ENCODE results near the gene CDH13. TPM values are rescaled to one million over a fixed set of nuclear protein-coding genes. Genes with fewer than 3 reads are reported as not detected.

CDH13 gene
- total and polyA plus RNA-seq, 9 donors, result 1.9 to 34.2 (median 4.8) TPM

- Histone ChIP-seq H3K27ac (no peak overlapping the region), H3K4me3 (no peak overlapping the region), H3K4me1 (ENCODE audit: insufficient read depth) (no peaks in the 10 kb centered on the region), H3K27me3 (no peaks in the 10 kb centered on the region), H3K9me3 (no peaks in the 10 kb centered on the region), H3K36me3 (no peaks in the 10 kb centered on the region)
- intact Hi-C loops (cut with DNase I), result no loop called here
- TF ChIP-seq EP300 (IDR thresholded peaks at IDR 0.05) (no peak), CTCF (IDR thresholded peaks at IDR 0.05) (no peak), POLR2A (IDR thresholded peaks at IDR 0.05) (no peak)
- 61 to 71% (median 70%) methylated on average over 9 of the region's 9 CpGs for WGBS, 3 donors
- DNase-seq, result no peak
Measured at GRCh38 chr16:82699711-82700495, 73.1 kb downstream of the CDH13 start.

GRCh38 chr16:82700541-82701235 lies 73.9 kb downstream of the CDH13 start:
- DNase-seq, result no peak
- intact Hi-C loops (cut with DNase I), result no loop called here
- H3K4me3 ChIP-seq, result no peak overlapping the region
- WGBS, 3 donors, result 54 to 67% (median 56%) methylated on average over 5 of the region's 5 CpGs
- H3K27me3 ChIP-seq, result no peaks in the 10 kb centered on the region
- H3K36me3 ChIP-seq, result no peaks in the 10 kb centered on the region
- H3K27ac ChIP-seq, result no peak overlapping the region
- no peak for TF ChIP-seq POLR2A (IDR thresholded peaks at IDR 0.05)
- H3K9me3 ChIP-seq, result no peaks in the 10 kb centered on the region
- no peaks in the 10 kb centered on the region for H3K4me1 ChIP-seq (ENCODE audit: insufficient read depth)

GRCh38 chr16:82701442-82701955 lies 74.7 kb downstream of the CDH13 start:
- H3K36me3 ChIP-seq, result no peaks in the 10 kb centered on the region
- no peak for DNase-seq
- H3K4me3 ChIP-seq, result no peak overlapping the region
- no peak for TF ChIP-seq CTCF (IDR thresholded peaks at IDR 0.05)
- TF ChIP-seq EP300 (IDR thresholded peaks at IDR 0.05), result no peak
- no peak for TF ChIP-seq POLR2A (IDR thresholded peaks at IDR 0.05)
- 52 to 67% (median 59%) methylated on average over 4 of the region's 4 CpGs for WGBS, 3 donors
- no peaks in the 10 kb centered on the region for H3K9me3 ChIP-seq
- no peak overlapping the region for H3K27ac ChIP-seq
- H3K4me1 ChIP-seq (ENCODE audit: insufficient read depth), result no peaks in the 10 kb centered on the region
- intact Hi-C loops (cut with DNase I), result no loop called here
- H3K27me3 ChIP-seq, result no peaks in the 10 kb centered on the region

GRCh38 chr16:82703161-82703560 lies 76.4 kb downstream of the CDH13 start:
- WGBS, 3 donors, result 63 to 78% (median 68%) methylated on average over 2 of the region's 2 CpGs
- no peak for DNase-seq
- no peak for TF ChIP-seq EP300 (IDR thresholded peaks at IDR 0.05)
- no peak for TF ChIP-seq POLR2A (IDR thresholded peaks at IDR 0.05)
- TF ChIP-seq CTCF (IDR thresholded peaks at IDR 0.05), result no peak
- no peaks in the 10 kb centered on the region for H3K27me3 ChIP-seq
- no peaks in the 10 kb centered on the region for H3K4me1 ChIP-seq (ENCODE audit: insufficient read depth)
- intact Hi-C loops (cut with DNase I), result no loop called here
- H3K4me3 ChIP-seq, result no peak overlapping the region
- H3K27ac ChIP-seq, result no peak overlapping the region
- H3K9me3 ChIP-seq, result no peaks in the 10 kb centered on the region
- no peaks in the 10 kb centered on the region for H3K36me3 ChIP-seq
